Testis (tissue), 3 donors: ENCODE data around the gene SMIM38. TPM values are rescaled to one million over a fixed set of nuclear protein-coding genes. Genes with fewer than 3 reads are reported as not detected.
A peak's percentile ranks its signal among the peaks of the same experiment; 100 is the strongest.

ENCODE experiments used
- DNase-seq: peaks from one replicate; pipeline ENCODE4 v3.0.0-alpha.2; 2019
- H3K27ac ChIP-seq, 2 donors: fragments of 200-600 bp; sonication (generic); one replicate each; pipeline ENCODE4 v1.5.1; 2019
- H3K27me3 ChIP-seq: fragments of 200-600 bp; sonication (generic); one replicate; pipeline ENCODE4 v1.5.1; 2019
- H3K36me3 ChIP-seq: fragments of 200-600 bp; sonication (generic); one replicate; pipeline ENCODE4 v1.5.1; 2017; ENCODE audit warnings: low read depth; ENCODE audit errors: missing control alignments
- H3K4me1 ChIP-seq: fragments of 200-600 bp; sonication (generic); one replicate; pipeline ENCODE4 v1.5.1; 2019
- H3K4me3 ChIP-seq, 2 donors: fragments of 200-600 bp; sonication (generic); one replicate each; pipeline ENCODE4 v1.5.1; 2017 to 2019
- H3K9me3 ChIP-seq: fragments of 200-600 bp; sonication (generic); one replicate; pipeline ENCODE4 v1.5.1; 2017
- POLR2A ChIP-seq: fragments of 450-650 bp; IDR thresholded peaks from one replicate; pipeline ENCODE4 v1.6.1; 2017; ENCODE audit warnings: antibody characterized with exemption, mild to moderate bottlenecking, moderate library complexity
- WGBS, 2 donors: methylation state at CpG; one replicate each; pipeline ENCODE4 v1.1.5; 2018; 5-methylcytosine and 5-hydroxymethylcytosine counted together
- intact Hi-C: fragments of 100-400 bp; cut with DNase I; formaldehyde crosslinking; loops from one replicate; pipeline ENCODE4 v1.15.1; 2023; ENCODE audit warnings: low total_unique reads
- polyA plus RNA-seq: library from polyadenylated mRNA; stranded (reverse); fragments of 350-450 nt; fragmentation: Illumina TruSeq; extraction: RNeasy Lipid Tissue Mini Kit (QIAGEN cat#74804); gene quantifications from one replicate; pipeline ENCODE4 v1.2.3, GENCODE V29; 2014; ENCODE audit warnings: low read depth, low replicate concordance; ENCODE audit not compliant: insufficient read depth
- total RNA-seq, 2 donors: library from RNA; depleted of rRNA; stranded (reverse); fragments of >200 nt; gene quantifications; one replicate each; pipeline ENCODE4 v1.2.3, GENCODE V29; 2016
- TF ChIP-seq, protein P1 (sequence below), 3 experiments: fragments of 450-650 bp in 2 of 3; fragments of 200-600 bp in 1 of 3; sonication (generic) in 1 of 3; IDR thresholded peaks; one replicate each; pipeline ENCODE4 v1.5.1; 2016 to 2019; ENCODE audit warnings: antibody characterized with exemption in 3 of 3, mild to moderate bottlenecking in 2 of 3, moderate library complexity in 1 of 3

The SMIM38 gene
- total and polyA plus RNA-seq, 3 donors from 2014 or later = 3.3 to 8.8 (median 3.9) TPM

GRCh38 chr11:69129647-69130046 lies 26.1 kb upstream of the SMIM38 start:
- no peak for DNase-seq
- intact Hi-C loops = no loop called here
- Histone ChIP-seq H3K36me3 (no peaks in the 10 kb centered on the region), H3K27me3 (no peaks in the 10 kb centered on the region), H3K4me3 (no peak overlapping the region), H3K4me1 (peaks cover 23% of the 10 kb centered on the region), H3K27ac (no peak overlapping the region), H3K9me3 (no peaks in the 10 kb centered on the region)
- 94 to 96% methylated on average over 7 of the region's 7 CpGs for WGBS, 2 donors
- TF ChIP-seq POLR2A = no peak
- TF ChIP-seq, protein P1, sequence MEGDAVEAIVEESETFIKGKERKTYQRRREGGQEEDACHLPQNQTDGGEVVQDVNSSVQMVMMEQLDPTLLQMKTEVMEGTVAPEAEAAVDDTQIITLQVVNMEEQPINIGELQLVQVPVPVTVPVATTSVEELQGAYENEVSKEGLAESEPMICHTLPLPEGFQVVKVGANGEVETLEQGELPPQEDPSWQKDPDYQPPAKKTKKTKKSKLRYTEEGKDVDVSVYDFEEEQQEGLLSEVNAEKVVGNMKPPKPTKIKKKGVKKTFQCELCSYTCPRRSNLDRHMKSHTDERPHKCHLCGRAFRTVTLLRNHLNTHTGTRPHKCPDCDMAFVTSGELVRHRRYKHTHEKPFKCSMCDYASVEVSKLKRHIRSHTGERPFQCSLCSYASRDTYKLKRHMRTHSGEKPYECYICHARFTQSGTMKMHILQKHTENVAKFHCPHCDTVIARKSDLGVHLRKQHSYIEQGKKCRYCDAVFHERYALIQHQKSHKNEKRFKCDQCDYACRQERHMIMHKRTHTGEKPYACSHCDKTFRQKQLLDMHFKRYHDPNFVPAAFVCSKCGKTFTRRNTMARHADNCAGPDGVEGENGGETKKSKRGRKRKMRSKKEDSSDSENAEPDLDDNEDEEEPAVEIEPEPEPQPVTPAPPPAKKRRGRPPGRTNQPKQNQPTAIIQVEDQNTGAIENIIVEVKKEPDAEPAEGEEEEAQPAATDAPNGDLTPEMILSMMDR (IDR thresholded peaks at IDR 0.05) = no peak

DNA sequence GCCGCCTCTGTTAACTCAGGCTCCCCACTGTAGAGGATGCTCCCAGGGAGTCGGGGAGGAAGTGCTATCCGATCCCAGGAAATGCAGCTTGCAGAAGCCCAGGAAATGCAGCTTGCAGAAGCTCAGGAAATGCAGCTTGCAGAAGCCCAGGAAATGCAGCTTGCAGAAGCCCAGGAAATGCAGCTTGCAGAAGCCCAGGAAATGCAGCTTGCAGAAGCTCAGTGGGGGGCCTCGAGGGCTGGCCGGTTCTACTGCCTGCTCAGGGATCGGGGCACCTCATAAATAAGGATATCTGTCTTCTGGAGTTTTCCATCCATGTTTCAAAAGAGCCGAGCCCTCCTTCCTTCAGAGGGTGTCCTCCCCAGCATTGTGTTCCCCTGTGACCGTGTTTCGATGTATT lies 25.1 kb upstream of the SMIM38 start:
- Histone ChIP-seq H3K36me3 (no peaks in the 10 kb centered on the region), H3K27me3 (no peaks in the 10 kb centered on the region), H3K4me3 (no peak overlapping the region), H3K4me1 (peaks cover 23% of the 10 kb centered on the region), H3K9me3 (no peaks in the 10 kb centered on the region), H3K27ac (peak overlapping the region in 1 of 2 donors; percentile 26)
- DNase-seq = no peak
- WGBS, 2 donors = 38 to 41% methylated on average over 8 to 9 of the region's 9 CpGs
- TF ChIP-seq, protein P1 (IDR thresholded peaks at IDR 0.05) = no peak
- no peak for TF ChIP-seq POLR2A
- intact Hi-C loops = no loop called here

DNA sequence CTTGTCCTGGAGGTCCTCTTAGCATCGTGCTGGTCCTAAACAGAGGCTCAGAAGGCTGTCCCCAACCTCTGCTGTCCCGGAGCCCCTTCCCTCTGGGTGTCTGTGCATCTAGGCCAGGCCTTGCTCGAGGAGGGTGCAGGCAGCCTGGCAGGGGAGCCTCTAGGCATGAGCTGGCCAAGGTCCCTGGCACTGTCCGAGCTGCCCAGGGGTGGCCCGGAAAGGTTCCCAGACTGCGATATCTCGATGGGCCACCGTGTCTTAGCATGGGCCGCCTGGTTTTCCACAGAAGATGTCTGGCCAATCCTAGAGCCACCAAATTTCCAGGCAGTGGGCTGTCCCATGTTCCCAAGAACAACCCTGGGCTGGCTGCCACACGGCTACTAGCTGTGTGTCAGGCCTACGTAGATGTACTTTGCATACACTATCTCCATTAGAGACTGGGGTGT lies 24.6 kb upstream of the SMIM38 start:
- H3K27me3 ChIP-seq = no peaks in the 10 kb centered on the region
- H3K4me3 ChIP-seq = no peak overlapping the region
- TF ChIP-seq, protein P1 (IDR thresholded peaks at IDR 0.05) = no peak
- TF ChIP-seq POLR2A = no peak
- no peaks in the 10 kb centered on the region for H3K36me3 ChIP-seq
- peak; percentile 49 for DNase-seq
- WGBS, 2 donors = 66 to 67% methylated on average over 4 to 11 of the region's 11 CpGs
- H3K9me3 ChIP-seq = no peaks in the 10 kb centered on the region
- H3K4me1 ChIP-seq = peaks cover 23% of the 10 kb centered on the region
- peak overlapping the region; percentile 26 to 36 for H3K27ac ChIP-seq
- intact Hi-C loops = no loop called here

DNA sequence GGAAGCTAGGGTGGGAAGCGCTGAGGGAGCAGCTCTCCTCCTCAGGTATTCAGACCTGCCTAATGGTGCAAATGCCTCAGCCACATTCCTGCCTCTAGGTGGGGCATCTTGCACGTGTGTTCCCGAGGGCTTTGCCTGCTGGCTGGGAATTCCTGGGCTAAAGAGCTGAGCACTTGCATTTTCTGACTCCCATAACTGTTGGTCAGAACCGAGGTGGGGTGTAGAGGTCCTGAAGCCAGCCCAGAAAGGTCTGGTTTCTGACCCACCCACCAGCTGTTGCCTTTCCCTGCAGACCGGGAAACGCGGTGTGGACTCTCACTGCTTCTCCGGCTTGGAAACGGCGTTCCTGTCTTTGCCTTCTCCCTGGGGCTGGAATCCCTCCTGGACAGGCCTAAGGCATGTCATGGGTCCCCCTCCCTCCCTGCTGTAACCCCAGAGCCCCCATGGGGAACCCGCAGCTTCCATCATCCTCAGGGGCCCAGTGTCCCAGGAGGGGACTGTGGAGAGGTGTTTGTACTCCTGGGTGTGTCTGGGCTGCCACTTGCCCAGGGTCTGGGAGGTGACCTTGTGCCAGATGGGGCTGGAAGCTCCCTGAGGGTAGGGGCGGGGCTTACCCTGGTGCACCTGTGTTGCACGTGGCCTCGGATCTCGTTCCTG lies 24.0 kb upstream of the SMIM38 start:
- Histone ChIP-seq H3K27ac (peak overlapping the region in 1 of 2 donors; percentile 36), H3K27me3 (no peaks in the 10 kb centered on the region), H3K36me3 (no peaks in the 10 kb centered on the region), H3K9me3 (no peaks in the 10 kb centered on the region), H3K4me1 (peaks cover 17% of the 10 kb centered on the region), H3K4me3 (no peak overlapping the region)
- 58 to 70% methylated on average over 12 to 15 of the region's 15 CpGs for WGBS, 2 donors
- intact Hi-C loops = no loop called here
- DNase-seq = peak; percentile 85
- no peak for TF ChIP-seq POLR2A
- TF ChIP-seq, protein P1 (IDR thresholded peaks at IDR 0.05) = peak; percentile 73 to 87 (median 87)

GRCh38 chr11:69132301-69132670 lies 23.4 kb upstream of the SMIM38 start:
- no peak for DNase-seq
- H3K9me3 ChIP-seq = no peaks in the 10 kb centered on the region
- H3K36me3 ChIP-seq = no peaks in the 10 kb centered on the region
- peaks cover 16% of the 10 kb centered on the region for H3K4me1 ChIP-seq
- TF ChIP-seq, protein P1 (IDR thresholded peaks at IDR 0.05) = no peak
- intact Hi-C loops = no loop called here
- H3K27me3 ChIP-seq = no peaks in the 10 kb centered on the region
- 84 to 86% methylated on average over 3 to 7 of the region's 7 CpGs for WGBS, 2 donors
- no peak overlapping the region for H3K27ac ChIP-seq
- H3K4me3 ChIP-seq = no peak overlapping the region
